Measurements from ENCODE around the gene CBR3.

Gene CBR3

DNA sequence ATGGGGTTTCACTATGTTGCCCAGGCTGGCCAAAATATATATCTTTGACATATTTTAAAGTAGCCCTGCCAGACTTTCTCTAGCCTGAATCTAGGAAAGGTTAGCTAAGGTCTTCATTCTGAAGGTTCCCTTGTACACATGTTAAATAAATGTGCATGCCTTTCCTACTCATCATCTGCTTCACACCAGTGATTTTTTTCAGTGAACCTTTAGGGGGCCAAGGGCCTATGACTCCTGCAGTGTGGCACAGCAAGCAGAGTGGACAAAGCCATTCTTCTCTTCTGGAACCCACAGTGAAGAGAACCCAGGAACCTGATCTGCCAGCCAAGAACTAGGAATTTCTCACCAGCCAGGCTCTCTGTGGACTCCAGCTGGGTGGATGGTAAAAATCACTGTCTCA lies 42.2 kb upstream of the CBR3 start:
- no peak for DNase-seq
- Histone ChIP-seq H2AFZ (ENCODE audit: low read depth, low read length) (no peak overlapping the region), H3K4me1 (ENCODE audit: insufficient read depth, low read length) (no peaks in the 10 kb centered on the region), H3K36me3 (ENCODE audit: insufficient read depth, low read length) (no peaks in the 10 kb centered on the region), H3K9me3 (ENCODE audit: insufficient read depth, low read length, severe bottlenecking) (peaks cover 17% of the 10 kb centered on the region), H3K9ac (ENCODE audit: low read depth, low read length) (no peak overlapping the region), H3K27me3 (ENCODE audit: insufficient read depth, low read length, poor library complexity) (no peaks in the 10 kb centered on the region), H3K27ac (ENCODE audit: low read length) (no peak overlapping the region), H3K4me2 (ENCODE audit: insufficient read depth, low read length) (no peak overlapping the region), H4K20me1 (ENCODE audit: insufficient read depth, low read length) (no peaks in the 10 kb centered on the region), H3K4me3 (ENCODE audit: low read depth in 1 of 2, low read length in 2 of 2) (no peak overlapping the region), H3K79me2 (ENCODE audit: insufficient read depth, low read length) (no peaks in the 10 kb centered on the region)
- TF ChIP-seq, protein P1, sequence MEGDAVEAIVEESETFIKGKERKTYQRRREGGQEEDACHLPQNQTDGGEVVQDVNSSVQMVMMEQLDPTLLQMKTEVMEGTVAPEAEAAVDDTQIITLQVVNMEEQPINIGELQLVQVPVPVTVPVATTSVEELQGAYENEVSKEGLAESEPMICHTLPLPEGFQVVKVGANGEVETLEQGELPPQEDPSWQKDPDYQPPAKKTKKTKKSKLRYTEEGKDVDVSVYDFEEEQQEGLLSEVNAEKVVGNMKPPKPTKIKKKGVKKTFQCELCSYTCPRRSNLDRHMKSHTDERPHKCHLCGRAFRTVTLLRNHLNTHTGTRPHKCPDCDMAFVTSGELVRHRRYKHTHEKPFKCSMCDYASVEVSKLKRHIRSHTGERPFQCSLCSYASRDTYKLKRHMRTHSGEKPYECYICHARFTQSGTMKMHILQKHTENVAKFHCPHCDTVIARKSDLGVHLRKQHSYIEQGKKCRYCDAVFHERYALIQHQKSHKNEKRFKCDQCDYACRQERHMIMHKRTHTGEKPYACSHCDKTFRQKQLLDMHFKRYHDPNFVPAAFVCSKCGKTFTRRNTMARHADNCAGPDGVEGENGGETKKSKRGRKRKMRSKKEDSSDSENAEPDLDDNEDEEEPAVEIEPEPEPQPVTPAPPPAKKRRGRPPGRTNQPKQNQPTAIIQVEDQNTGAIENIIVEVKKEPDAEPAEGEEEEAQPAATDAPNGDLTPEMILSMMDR (IDR thresholded peaks at IDR 0.05; ENCODE audit: borderline replicate concordance, extremely low read depth, low read length, poor library complexity, severe bottlenecking) = no peak
- ATAC-seq (ENCODE audit: insufficient read depth, low read depth) = no peak

DNA sequence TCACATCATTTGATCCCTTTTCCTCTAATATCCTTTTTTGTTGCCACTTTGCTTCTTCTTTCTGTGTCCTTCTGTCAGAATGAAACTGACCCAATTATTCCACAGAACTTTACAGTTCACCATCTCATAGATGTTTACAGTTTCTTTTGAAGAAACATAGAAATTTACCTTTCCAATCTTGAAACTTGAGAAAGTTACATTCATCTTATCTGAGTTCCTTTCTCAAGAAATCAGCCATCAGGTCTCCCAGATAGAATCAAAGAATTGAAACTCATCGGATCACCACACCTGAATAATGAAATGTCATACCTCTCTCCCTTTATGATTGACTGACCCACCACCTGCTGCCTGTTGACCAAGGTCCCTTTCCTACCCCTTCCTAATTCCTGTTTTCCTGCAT lies 41.4 kb upstream of the CBR3 start:
- H3K4me1 ChIP-seq (ENCODE audit: insufficient read depth, low read length) = no peaks in the 10 kb centered on the region
- no peak for TF ChIP-seq EZH2 (IDR thresholded peaks at IDR 0.05; ENCODE audit: borderline replicate concordance, low read depth, low read length, severe bottlenecking)
- TF ChIP-seq, protein P1 (IDR thresholded peaks at IDR 0.05; ENCODE audit: borderline replicate concordance, extremely low read depth, low read length, poor library complexity, severe bottlenecking) = no peak
- no peaks in the 10 kb centered on the region for H4K20me1 ChIP-seq (ENCODE audit: insufficient read depth, low read length)
- H3K4me3 ChIP-seq (ENCODE audit: low read depth in 1 of 2, low read length in 2 of 2) = no peak overlapping the region
- no peaks in the 10 kb centered on the region for H3K36me3 ChIP-seq (ENCODE audit: insufficient read depth, low read length)
- ATAC-seq (ENCODE audit: insufficient read depth, low read depth) (no peak), DNase-seq (no peak)
- no peak overlapping the region for H2AFZ ChIP-seq (ENCODE audit: low read depth, low read length)
- H3K27ac ChIP-seq (ENCODE audit: low read length) = no peak overlapping the region
- H3K9ac ChIP-seq (ENCODE audit: low read depth, low read length) = no peak overlapping the region
- H3K4me2 ChIP-seq (ENCODE audit: insufficient read depth, low read length) = no peak overlapping the region
- H3K79me2 ChIP-seq (ENCODE audit: insufficient read depth, low read length) = no peaks in the 10 kb centered on the region
- no peaks in the 10 kb centered on the region for H3K27me3 ChIP-seq (ENCODE audit: insufficient read depth, low read length, poor library complexity)
- H3K9me3 ChIP-seq (ENCODE audit: insufficient read depth, low read length, severe bottlenecking) = peaks cover 17% of the 10 kb centered on the region

DNA sequence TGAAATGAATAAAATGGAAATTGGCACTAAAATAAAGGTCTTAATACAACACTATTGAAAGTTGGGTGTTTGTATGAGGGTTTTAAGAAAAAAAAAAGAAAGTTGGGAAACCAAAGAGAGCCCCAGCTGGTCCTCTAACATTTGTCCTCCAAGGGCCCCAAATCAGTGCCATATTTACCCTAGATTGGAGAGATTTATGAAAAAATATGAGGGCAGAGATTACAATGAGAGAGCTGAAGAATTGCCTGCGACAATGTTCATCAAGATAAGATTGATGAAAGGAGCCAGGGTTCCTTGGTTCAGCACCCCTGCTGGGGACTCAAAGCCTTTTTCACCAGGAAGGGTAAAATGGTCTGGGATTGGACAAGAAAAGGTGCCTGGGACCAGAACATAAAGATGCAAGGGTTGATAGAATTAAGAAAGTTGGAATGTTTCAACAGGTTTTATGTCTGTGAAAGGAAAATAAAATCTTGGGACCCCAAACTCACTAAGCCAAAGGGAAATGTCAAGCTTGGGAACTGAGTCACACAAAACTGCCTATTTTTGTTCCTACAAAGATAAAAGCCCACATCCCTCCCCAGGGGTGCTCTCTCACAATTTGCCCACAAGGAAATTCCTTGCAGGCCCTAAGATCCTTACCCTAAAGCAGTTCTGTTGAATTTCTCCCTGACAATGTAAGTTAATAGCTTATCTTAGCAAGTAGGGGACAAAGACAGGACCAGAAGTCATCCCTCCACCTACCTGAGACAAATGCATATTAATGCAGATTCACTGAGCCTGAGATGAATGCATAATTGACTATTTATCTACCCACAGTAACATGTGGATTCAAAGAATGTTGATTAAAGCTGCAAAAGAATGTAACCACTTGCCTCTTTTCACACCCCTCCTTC lies 38.2 kb upstream of the CBR3 start:
- H3K4me3 ChIP-seq (ENCODE audit: low read depth in 1 of 2, low read length in 2 of 2) = no peak overlapping the region
- DNase-seq (no peak), ATAC-seq (ENCODE audit: insufficient read depth, low read depth) (no peak)
- H3K79me2 ChIP-seq (ENCODE audit: insufficient read depth, low read length) = no peaks in the 10 kb centered on the region
- no peaks in the 10 kb centered on the region for H3K4me1 ChIP-seq (ENCODE audit: insufficient read depth, low read length)
- H3K9me3 ChIP-seq (ENCODE audit: insufficient read depth, low read length, severe bottlenecking) = peaks cover 17% of the 10 kb centered on the region
- H2AFZ ChIP-seq (ENCODE audit: low read depth, low read length) = no peak overlapping the region
- H3K9ac ChIP-seq (ENCODE audit: low read depth, low read length) = no peak overlapping the region
- no peaks in the 10 kb centered on the region for H3K36me3 ChIP-seq (ENCODE audit: insufficient read depth, low read length)
- no peak overlapping the region for H3K4me2 ChIP-seq (ENCODE audit: insufficient read depth, low read length)
- TF ChIP-seq, protein P1 (IDR thresholded peaks at IDR 0.05; ENCODE audit: borderline replicate concordance, extremely low read depth, low read length, poor library complexity, severe bottlenecking) = no peak
- no peak for TF ChIP-seq EZH2 (IDR thresholded peaks at IDR 0.05; ENCODE audit: borderline replicate concordance, low read depth, low read length, severe bottlenecking)
- H3K27me3 ChIP-seq (ENCODE audit: insufficient read depth, low read length, poor library complexity) = no peaks in the 10 kb centered on the region
- no peaks in the 10 kb centered on the region for H4K20me1 ChIP-seq (ENCODE audit: insufficient read depth, low read length)
- no peak overlapping the region for H3K27ac ChIP-seq (ENCODE audit: low read length)
